HT1080 (cell line): ENCODE results near the gene PRRC2C. TPM values are rescaled to one million over a fixed set of nuclear protein-coding genes. Genes with fewer than 3 reads are reported as not detected.
A peak's percentile ranks its signal among the peaks of the same experiment; 100 is the strongest.
"Not testable (repeated sequence)": the region's sequence is repeated elsewhere in the genome, so short reads cannot be mapped to it uniquely, and the experiment has no call there.

Experiments used
- DNase-seq: peaks from one replicate; pipeline ENCODE4 v3.0.0-alpha.2; 2015; ENCODE audit warnings: low read depth
- total RNA-seq: library from RNA; depleted of rRNA; stranded (reverse); fragments of >200 nt; shearing (Covaris generic); gene quantifications from 2 replicates; pipeline ENCODE4 v1.2.3, GENCODE V29; 2014

PRRC2C gene
- total RNA-seq, 1 experiment from 2014 or later, result 56.4 TPM

DNA sequence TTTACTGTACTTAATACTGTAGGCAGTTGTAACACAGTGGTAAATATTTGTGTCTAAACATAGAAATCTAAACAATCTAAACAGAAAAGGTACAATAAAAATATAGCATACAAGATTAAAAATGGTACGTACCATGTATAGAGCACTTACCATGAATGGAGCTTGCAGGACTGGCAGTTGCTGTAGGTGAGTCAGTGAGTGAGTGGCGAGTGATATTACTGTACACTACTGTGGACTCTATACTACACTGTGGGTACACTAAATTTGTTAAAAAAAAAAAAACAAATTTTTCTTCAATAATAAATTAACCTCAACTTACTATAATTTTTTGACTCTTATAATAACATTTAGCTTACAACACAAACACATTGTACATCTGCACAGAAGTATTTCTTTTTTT is 97.3 kb downstream of the PRRC2C start:
- DNase-seq, result no peak

GRCh38 chr1:171583591-171584201 is 98.4 kb downstream of the PRRC2C start:
- no peak for DNase-seq

- no peak for DNase-seq
Observed at GRCh38 chr1:171585715-171586114, 100.4 kb downstream of the PRRC2C start.

GRCh38 chr1:171588230-171588629 is 102.9 kb downstream of the PRRC2C start:
- no peak for DNase-seq

GRCh38 chr1:171590022-171590421 is 104.7 kb downstream of the PRRC2C start:
- DNase-seq, result no peak

- DNase-seq, result no peak
Observed at GRCh38 chr1:171595324-171595723, 110.0 kb downstream of the PRRC2C start.

DNA sequence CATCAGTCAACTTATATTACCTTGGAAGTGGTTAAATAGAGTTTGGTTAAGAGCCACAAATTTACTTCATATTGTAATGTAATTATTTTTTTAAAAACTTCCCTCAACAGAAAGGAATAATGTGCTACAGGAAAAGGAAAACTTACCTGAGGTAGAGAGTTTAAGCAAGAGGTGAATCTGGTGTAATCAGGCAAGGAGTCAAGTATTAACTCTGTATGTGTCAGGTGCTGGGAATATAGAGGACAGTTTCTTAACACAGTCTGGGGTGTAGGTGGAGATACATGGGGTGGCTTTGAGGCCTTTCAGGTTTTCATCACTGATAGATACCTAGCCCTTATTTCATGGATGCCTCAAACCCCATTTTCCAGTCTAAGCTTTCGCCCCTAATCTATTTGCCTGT is 110.8 kb downstream of the PRRC2C start:
- no peak for DNase-seq

DNA sequence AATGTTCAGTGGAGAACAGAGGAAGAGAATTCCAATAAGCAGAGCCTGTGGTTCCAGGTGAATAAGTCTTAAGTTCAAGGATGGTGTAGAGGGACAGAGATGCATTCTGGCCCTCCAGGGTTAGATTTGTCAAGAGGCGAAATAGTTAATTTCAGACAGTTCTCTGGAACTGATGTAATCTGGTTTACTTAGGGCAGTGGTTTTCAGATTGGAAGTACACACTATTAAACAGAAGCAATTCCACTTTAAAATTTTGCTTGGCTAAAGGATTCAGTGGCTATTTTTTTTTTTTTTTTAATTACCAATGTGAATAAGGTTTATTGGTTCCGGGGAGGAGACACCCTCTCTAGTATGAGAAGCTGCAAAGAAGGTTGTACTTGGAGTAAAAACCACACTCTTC is 111.4 kb downstream of the PRRC2C start:
- DNase-seq, result no peak

DNA sequence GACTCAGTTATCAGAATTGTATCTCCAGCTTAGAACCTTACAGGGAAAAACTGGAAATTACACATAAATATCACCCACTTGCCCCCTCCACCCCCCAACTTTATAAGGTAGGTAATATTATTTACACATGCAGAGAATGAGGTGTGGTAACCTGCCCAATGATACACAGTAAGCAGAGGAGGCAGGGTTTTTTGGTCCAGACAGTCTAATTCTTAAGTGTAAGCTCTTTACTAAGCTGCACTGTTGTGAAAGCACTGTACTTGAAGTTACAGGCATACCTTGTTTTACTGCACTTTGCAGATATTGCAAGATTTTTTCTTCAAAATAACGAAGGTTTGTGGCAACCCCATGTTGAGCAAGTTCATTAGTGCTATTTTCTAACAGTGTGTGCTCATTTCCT is 111.9 kb downstream of the PRRC2C start:
- no peak for DNase-seq

DNA sequence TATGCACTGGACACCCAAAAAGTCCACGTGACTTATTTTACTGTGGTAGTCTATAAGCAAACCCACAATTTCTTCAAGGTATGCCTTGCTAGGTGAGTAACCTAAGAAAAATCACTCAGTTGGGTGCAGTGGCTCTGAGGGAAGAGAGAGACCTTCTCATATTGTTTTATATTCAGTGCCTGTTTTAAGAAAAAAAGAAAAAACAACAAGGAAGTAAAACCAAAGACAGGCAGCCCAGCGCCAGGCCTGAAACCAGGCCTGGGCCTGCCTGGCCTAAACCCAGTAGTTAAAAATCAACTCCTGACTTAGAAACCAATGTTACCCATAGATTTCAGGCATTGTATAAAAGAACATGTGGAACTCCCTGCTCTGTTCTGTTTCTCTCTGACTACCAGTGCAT is 115.0 kb downstream of the PRRC2C start:
- DNase-seq, result not testable (repeated sequence)

DNA sequence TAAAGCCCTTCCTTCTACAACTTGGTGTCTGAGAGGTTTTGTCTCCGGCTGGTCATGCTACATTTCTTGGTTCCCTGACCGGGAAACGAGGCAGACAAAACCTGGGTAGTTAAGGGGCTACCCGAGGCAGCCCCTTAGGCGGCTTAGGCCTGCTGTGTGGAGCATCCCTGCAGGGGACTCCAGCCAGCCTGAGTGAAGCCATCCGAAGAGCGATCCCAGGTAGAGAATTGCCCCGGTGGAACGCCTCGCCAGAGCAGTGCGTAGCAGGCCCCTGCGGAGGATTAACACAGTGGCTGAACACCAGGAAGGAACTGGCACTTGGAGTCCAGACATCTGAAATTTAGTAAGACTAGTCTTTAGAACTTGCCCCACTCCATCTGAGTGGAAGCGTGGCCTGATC is 115.5 kb downstream of the PRRC2C start:
- no peak for DNase-seq

GRCh38 chr1:171603042-171603441 is 117.7 kb downstream of the PRRC2C start:
- not testable (repeated sequence) for DNase-seq

DNA sequence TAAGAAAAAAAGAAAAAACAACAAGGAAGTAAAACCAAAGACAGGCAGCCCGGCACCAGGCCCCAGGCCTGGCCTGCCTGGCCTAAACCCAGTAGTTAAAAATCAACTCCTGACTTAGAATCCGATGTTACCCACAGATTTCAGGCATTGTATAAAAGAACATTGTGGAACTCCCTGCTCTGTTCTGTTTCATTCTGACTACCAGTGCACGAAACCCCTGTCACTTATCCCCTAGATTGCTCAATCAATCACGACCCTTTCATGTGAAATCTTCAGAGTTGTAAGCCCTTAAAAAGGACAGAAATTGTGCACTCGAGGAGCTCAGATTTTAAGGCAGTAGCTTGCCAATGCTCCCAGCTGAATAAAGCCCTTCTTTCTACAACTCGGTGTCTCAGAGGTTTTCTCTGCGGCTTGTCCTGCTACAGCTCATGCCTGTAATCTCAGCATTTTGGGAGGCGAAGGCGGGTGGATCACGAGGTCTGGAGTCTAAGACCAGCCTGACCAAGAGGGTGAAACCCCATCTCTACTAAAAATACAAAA is 121.1 kb downstream of the PRRC2C start:
- no peak for DNase-seq

GRCh38 chr1:171610385-171610784 is 125.1 kb downstream of the PRRC2C start:
- DNase-seq, result peak; percentile 34

- DNase-seq, result peak; percentile 18
Observed at GRCh38 chr1:171611306-171611705, 126.0 kb downstream of the PRRC2C start.

DNA sequence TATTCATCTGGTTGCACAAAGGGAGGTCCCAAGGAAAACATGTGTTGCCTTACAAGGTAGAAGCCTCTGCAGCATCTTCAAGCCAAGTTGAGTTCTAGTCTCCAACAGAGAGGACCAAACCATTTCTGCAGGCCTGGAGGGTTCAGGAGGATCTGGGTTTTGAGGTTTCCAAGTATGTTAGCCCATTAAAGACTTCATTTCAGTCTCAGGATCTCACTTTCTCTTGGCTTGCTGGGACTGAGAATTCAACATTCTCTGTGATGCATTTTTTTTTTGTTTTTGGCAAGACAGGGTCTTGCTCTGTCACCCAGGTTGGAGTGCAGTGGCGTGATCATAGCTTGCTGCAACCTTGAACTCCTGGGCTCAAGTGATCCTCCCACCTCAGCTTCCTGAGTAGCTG is 128.0 kb downstream of the PRRC2C start:
- no peak for DNase-seq

GRCh38 chr1:171615122-171615906 is 130.0 kb downstream of the PRRC2C start:
- DNase-seq, result not testable (repeated sequence)

DNA sequence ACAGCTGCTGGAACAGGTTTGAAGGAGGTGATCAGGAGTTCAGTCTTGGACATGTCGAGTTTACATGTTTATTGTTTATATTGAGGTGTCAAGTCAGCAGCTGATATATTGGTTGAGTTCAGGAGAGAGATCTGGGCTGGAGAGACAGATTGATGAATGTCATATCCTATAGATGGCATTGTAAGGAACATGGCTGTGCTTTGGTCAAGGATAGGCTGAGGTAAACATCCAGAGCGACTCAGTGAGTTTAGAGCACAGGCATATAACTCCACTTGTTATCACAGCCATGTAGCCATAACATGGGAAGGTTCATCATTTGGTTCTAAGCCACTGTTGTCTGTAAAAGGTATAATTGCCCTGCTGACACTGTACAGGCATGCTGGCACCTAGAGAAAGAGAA is 131.3 kb downstream of the PRRC2C start:
- no peak for DNase-seq

- no peak for DNase-seq
Observed at GRCh38 chr1:171622152-171622462, 136.8 kb downstream of the PRRC2C start, which contains the start of gene MYOCOS. TSS of gene MYOCOS (plus strand) at chr1:171622243. CDS start at chr1:171623884, 1,641 bp downstream.

- no peak for DNase-seq
Observed at GRCh38 chr1:171623651-171624331, 138.5 kb downstream of the PRRC2C start.

- no peak for DNase-seq
Observed at GRCh38 chr1:171625225-171625624, 139.9 kb downstream of the PRRC2C start.

- no peak for DNase-seq
Observed at GRCh38 chr1:171627020-171627419, 141.7 kb downstream of the PRRC2C start.
